BJ (cell line): ENCODE data around the gene SEBOX. TPM values are rescaled to one million over a fixed set of nuclear protein-coding genes. Genes with fewer than 3 reads are reported as not detected.

Experiments used
- CTCF ChIA-PET: fragments of 350-600 bp; formaldehyde crosslinking; extraction: SDS; loops from one replicate; lab custom pipeline; 2021; ENCODE audit warnings: antibody characterized with exemption, inconsistent platforms; lab: Yijun Ruan, JAX
- POLR2A ChIA-PET: fragments of 300-600 bp; sonication (Branson Sonifier 250); formaldehyde crosslinking; extraction: SDS; loops from one replicate; lab custom pipeline; 2021; ENCODE audit warnings: antibody characterized with exemption; lab: Charles Lee
- DNase-seq: peaks from one replicate; pipeline ENCODE4 v3.0.0-alpha.2; 2011; ENCODE audit warnings: low read depth
- H3K27me3 ChIP-seq: 2 replicates; pipeline ENCODE4 v1.6.0; 2011; ENCODE audit warnings: low read length; ENCODE audit not compliant: control insufficient read depth, insufficient read depth
- H3K36me3 ChIP-seq: 2 replicates; pipeline ENCODE4 v1.5.1; 2011; ENCODE audit warnings: low read length; ENCODE audit not compliant: control insufficient read depth, insufficient read depth
- H3K4me3 ChIP-seq: 2 replicates; pipeline ENCODE4 v1.5.1; 2011; ENCODE audit warnings: low read depth, mild to moderate bottlenecking, control low read depth, low read length
- polyA plus RNA-seq: library from polyadenylated mRNA; depleted of rRNA; stranded (reverse); fragments of >200 nt; gene quantifications from 2 replicates; pipeline ENCODE4 v1.2.3, GENCODE V29; 2011
- TF ChIP-seq, protein P1 (sequence below): IDR thresholded peaks from 2 replicates; pipeline ENCODE4 v1.5.1; 2011; ENCODE audit warnings: low read depth, mild to moderate bottlenecking, control low read depth, inconsistent platforms, low read length, moderate library complexity; ENCODE audit not compliant: insufficient read depth

SEBOX gene
- polyA plus RNA-seq, 1 experiment = not detected

DNA sequence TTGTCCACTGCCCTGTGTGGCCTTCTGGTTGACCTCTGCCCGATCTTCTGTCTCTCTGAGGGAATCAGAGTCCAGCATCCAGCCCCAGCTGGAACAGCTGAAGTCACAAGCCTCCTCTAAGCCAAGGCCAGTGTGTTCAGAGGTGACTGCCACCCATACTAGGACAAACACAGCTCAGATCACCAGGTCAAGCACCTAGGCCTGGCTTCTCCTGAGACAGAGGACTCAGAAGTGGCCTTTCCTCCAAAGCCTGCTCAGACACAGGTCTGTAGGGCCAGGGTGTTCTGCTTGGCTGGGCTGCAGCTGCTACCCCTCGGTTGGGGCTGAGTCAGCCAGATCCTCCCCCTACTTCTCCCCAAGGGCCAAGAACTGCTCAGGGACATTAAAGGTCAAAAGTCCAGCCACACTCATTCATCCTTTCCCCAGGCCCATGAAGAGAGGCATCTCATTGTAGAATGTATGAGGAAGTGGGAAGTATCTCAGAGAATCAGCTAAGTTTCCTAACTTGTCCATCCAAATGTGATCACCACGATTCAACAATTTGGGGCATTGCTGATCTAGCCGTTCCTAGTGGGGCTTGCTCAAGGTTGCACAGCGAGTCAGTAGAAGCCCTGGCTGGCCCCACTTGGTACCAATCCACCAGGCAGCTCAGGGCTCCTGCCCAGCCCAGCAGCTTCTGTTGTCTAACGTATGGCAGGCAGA lies 33.4 kb upstream of the SEBOX start:
- ChIA-PET POLR2A (interaction anchor here (0.5 kb wide), 1 partner anchor 47 kb away, joined by 19 read pairs; no protein-coding TSS in a partner anchor), CTCF (interaction anchor here (1.3 kb wide), 1 partner anchor 18 kb away, joined by 3 read pairs; no protein-coding TSS in a partner anchor)
- no peak overlapping the region for H3K4me3 ChIP-seq
- peaks cover 9% of the 10 kb centered on the region for H3K36me3 ChIP-seq
- no peak for DNase-seq
- TF ChIP-seq, protein P1, sequence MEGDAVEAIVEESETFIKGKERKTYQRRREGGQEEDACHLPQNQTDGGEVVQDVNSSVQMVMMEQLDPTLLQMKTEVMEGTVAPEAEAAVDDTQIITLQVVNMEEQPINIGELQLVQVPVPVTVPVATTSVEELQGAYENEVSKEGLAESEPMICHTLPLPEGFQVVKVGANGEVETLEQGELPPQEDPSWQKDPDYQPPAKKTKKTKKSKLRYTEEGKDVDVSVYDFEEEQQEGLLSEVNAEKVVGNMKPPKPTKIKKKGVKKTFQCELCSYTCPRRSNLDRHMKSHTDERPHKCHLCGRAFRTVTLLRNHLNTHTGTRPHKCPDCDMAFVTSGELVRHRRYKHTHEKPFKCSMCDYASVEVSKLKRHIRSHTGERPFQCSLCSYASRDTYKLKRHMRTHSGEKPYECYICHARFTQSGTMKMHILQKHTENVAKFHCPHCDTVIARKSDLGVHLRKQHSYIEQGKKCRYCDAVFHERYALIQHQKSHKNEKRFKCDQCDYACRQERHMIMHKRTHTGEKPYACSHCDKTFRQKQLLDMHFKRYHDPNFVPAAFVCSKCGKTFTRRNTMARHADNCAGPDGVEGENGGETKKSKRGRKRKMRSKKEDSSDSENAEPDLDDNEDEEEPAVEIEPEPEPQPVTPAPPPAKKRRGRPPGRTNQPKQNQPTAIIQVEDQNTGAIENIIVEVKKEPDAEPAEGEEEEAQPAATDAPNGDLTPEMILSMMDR = no peak
- no peaks in the 10 kb centered on the region for H3K27me3 ChIP-seq

DNA sequence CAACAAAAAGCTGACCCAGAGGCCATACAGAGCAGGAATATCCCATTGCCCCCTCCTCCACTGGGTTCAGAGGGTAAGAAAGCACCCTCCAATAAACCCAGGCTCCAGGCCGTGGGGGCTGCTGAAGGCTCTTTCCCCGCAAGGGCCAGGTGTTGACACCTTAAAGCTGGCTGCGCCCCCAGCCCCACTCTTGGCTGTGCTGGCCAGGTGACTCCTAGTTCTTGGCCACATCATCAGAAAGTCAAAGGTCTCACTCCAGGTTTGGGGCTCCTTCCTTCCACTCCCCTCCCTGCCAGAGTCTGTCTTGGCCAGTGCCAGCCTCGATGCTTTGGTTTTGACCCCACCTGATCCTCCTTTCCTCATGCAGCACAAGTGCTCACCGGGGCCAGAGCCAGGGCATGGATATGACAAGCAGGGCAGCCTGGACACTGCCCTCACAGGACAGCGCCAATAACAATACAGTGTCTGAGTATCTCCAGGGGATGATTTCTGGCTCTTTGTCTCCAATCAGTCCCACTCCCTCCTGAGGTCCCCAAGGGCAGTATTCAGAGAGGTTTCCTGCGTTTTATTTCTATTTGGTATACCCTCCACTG lies 32.8 kb upstream of the SEBOX start:
- Histone ChIP-seq H3K4me3 (no peak overlapping the region), H3K27me3 (no peaks in the 10 kb centered on the region), H3K36me3 (peaks cover 9% of the 10 kb centered on the region)
- ChIA-PET CTCF (interaction anchor here (1.4 kb wide), 1 partner anchor 19 kb away, joined by 4 read pairs; no protein-coding TSS in a partner anchor), POLR2A (no interaction called here)
- DNase-seq = no peak
- TF ChIP-seq, protein P1 = no peak

DNA sequence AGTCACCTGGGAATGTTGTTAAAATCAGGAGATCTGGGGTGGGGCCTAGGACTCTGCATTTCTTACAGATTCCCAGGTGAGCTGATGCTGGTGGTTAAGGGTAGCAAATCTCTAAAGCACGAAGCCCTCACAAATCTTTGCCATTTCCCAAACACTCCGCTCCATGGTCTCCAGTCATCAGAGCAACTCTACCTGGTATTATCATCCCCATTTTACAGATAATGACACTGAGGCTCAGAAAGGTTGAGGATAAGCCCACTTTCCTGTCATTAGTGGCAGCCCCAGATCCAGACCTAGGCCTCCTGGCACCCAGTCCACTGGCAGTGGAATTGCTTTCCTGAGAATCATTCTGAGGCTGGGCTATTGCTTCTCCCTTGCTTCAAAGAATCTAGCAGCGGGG lies 32.3 kb upstream of the SEBOX start:
- CTCF ChIA-PET = interaction anchor here (1.4 kb wide), 1 partner anchor 20 kb away, joined by 4 read pairs; no protein-coding TSS in a partner anchor

DNA sequence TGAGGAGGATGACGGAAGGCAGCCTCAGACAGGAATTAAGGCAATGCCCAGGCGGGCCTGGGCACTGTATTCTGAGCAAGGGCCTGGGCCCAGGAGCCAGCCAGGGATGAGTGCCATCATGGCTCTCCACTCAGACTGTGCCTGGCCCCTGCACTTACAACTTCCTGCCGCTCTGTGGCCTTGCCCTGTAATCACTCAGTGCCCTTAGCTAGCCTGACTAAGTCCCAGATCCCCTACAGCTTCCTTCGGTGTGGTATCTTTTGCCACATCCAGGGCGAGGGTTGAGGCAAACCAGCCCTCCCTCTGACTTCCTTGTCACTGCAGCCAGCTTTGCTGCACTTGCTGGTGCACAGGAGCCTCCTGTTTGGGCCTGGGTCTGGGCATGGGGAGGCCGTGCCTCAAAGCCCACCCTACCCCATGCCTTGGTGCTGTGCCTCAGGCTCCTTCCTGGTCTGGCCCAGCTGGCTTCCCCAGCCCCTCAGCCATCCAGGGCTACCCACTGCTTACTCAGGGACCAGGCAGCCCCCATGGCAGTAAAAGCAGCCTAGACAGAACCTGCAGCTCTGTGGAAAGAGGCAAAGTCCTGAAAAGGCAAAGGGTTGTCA lies 31.7 kb upstream of the SEBOX start:
- Histone ChIP-seq H3K36me3 (peaks cover 8% of the 10 kb centered on the region), H3K27me3 (no peaks in the 10 kb centered on the region), H3K4me3 (no peak overlapping the region)
- no peak for DNase-seq
- ChIA-PET CTCF (interaction anchor here (1.4 kb wide), 1 partner anchor 20 kb away, joined by 4 read pairs; no protein-coding TSS in a partner anchor), POLR2A (no interaction called here)
- TF ChIP-seq, protein P1 = no peak

More for the DNA sequence above, 32.3 kb upstream of the SEBOX start:
- no peak for DNase-seq
- TF ChIP-seq, protein P1 = no peak
- Histone ChIP-seq H3K27me3 (no peaks in the 10 kb centered on the region), H3K4me3 (no peak overlapping the region), H3K36me3 (peaks cover 10% of the 10 kb centered on the region)
- POLR2A ChIA-PET = no interaction called here

DNA sequence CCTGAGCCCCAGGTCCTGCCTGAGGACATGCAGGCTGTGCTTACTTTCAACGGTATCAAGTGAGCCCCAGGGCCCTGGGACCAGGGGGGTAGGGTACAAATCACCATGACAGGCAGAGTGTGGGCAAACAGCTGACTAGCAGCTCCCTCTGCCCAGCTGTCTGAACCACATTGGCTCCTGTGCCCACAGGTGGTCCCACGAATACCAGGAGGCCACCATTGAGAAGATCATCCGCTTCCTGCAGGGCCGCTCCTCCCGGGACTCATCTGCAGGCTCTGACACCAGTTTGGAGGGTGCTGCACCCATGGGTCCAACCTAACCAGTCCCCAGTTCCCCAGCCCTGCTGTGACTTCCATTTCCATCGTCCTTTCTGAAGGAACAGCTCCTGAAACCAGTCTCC lies 31.0 kb upstream of the SEBOX start:
- DNase-seq = no peak
- TF ChIP-seq, protein P1 = no peak
- ChIA-PET POLR2A (no interaction called here), CTCF (no interaction called here)
- no peak overlapping the region for H3K4me3 ChIP-seq
- H3K36me3 ChIP-seq = peaks cover 8% of the 10 kb centered on the region
- H3K27me3 ChIP-seq = no peaks in the 10 kb centered on the region
